Right cardiac atrium (tissue), 5 donors: ENCODE results near the gene SLC6A12. TPM values are rescaled to one million over a fixed set of nuclear protein-coding genes. Genes with fewer than 3 reads are reported as not detected.
"Not testable (repeated sequence)": the region's sequence is repeated elsewhere in the genome, so short reads cannot be mapped to it uniquely, and the experiment has no call there.

Experiments used
- ATAC-seq, 2 donors: fragments of 200-7000 bp; cut with Tn5 transposase; one replicate each; pipeline versions ENCODE4 v1.8.0 to v1.9.1; 2020; ENCODE audit warnings: moderate library complexity in 2 of 2, mild to moderate bottlenecking in 1 of 2
- DNase-seq, 3 donors: peaks; one replicate each; pipeline ENCODE4 v3.0.0-alpha.2; 2020
- H3K27ac ChIP-seq: one replicate; pipeline ENCODE4 v1.5.1; 2013; ENCODE audit warnings: mild to moderate bottlenecking, low read length, control low read depth, moderate library complexity
- H3K27me3 ChIP-seq: one replicate; pipeline ENCODE4 v1.6.1; 2013; ENCODE audit not compliant: control insufficient read depth, insufficient read depth
- H3K4me1 ChIP-seq: one replicate; pipeline ENCODE4 v1.6.1; 2013; ENCODE audit warnings: low read length; ENCODE audit not compliant: control insufficient read depth, insufficient read depth
- H3K4me3 ChIP-seq: one replicate; pipeline ENCODE4 v1.5.1; 2013; ENCODE audit warnings: low read length, control low read depth
- H3K9me3 ChIP-seq: one replicate; pipeline ENCODE4 v1.6.1; 2013; ENCODE audit warnings: low read length; ENCODE audit not compliant: control insufficient read depth
- WGBS: extraction: QIAGEN DNeasy Blood & Tissue Kit; methylation state at CpG from one replicate; pipeline ENCODE4 v1.1.7; 2013; 5-methylcytosine and 5-hydroxymethylcytosine counted together
- intact Hi-C, 4 donors: fragments of 100-400 bp; cut with DNase I; formaldehyde crosslinking; loops; one replicate each; pipeline versions ENCODE4 v1.11.0 to v1.14.0; 2022 to 2023
- polyA plus RNA-seq: library from polyadenylated mRNA; stranded (reverse); fragments of 200-250 nt; gene quantifications from one replicate; pipeline ENCODE4 v1.2.3, GENCODE V29; 2013
- total RNA-seq, 4 donors: library from RNA; stranded (reverse); fragmentation: NEBNext Ultra II Directional; extraction: Animal tissue kit (Norgen Biotek cat#: 25700); gene quantifications; one replicate each; pipeline ENCODE4 v1.2.1, GENCODE V29; 2021
- donor health status: healthy with polysubstance abuse.
- donor health status: DM: no; HTN: yes; CAD: no.
- donor health status: DM: no; HTN: no; CAD: no.
- donor health status: DM: no; HTN: yes; CAD: no; lungs with severe emphysema.
- donor health status: DM: yes; HTN: yes; CAD: no.

Gene SLC6A12
- total and polyA plus RNA-seq, 5 donors: 0.20 to 2.9 (median 1.1) TPM

GRCh38 chr12:224330-224729 lies 10.4 kb upstream of the SLC6A12 start:
- H3K27me3 ChIP-seq: no peaks in the 10 kb centered on the region
- no peaks in the 10 kb centered on the region for H3K9me3 ChIP-seq
- no peaks in the 10 kb centered on the region for H3K4me1 ChIP-seq
- intact Hi-C loops: no loop called here
- H3K27ac ChIP-seq: no peak overlapping the region
- no peak overlapping the region for H3K4me3 ChIP-seq
- DNase-seq: no peak
- no peak for ATAC-seq
- WGBS: 86% methylated on average over 9 of the region's 9 CpGs

DNA sequence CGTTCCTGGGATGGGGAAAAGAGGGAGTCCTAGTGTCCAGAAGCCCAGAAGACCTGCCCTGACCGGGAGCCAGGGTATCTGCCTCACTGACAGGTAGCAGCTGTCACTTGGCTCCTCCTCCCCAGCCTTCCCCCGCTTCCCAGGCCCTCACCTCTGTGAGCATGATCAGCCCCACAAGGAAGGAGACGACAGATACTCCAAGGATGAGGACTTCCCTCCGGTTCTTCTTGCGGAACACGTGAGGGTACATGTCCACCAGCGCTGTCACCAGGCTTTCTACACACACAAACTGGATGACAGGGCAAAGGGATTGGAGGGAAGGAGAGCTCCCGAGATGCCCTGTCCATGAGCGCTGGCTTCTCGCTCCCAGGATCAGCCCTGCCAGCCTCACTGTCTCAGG lies 9.9 kb upstream of the SLC6A12 start:
- no peaks in the 10 kb centered on the region for H3K9me3 ChIP-seq
- no peak overlapping the region for H3K4me3 ChIP-seq
- DNase-seq: no peak
- WGBS: 68% methylated on average over 11 of the region's 11 CpGs
- intact Hi-C loops: no loop called here
- H3K27me3 ChIP-seq: no peaks in the 10 kb centered on the region
- ATAC-seq: no peak
- no peaks in the 10 kb centered on the region for H3K4me1 ChIP-seq
- H3K27ac ChIP-seq: no peak overlapping the region

DNA sequence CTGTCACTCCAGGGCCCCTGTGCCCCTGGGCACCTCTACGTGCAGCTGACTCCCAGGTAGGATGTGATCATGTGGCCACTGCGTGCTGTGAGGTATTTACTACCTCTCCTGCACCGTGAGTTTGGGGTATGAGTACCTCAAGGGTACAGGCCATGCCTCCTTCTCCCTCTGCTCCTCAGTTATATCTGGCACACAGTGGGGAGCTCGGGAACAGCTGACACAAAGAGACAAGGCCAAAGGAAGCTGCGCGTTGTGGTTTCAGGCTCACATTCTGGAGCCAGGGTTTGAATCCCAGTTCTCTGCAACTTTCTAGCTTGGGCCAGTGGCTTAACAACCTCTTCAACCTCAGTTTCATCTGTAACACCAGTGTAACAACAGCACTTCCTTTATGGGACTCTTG lies 7.8 kb upstream of the SLC6A12 start:
- Histone ChIP-seq H3K27me3 (no peaks in the 10 kb centered on the region), H3K27ac (no peak overlapping the region), H3K4me1 (no peaks in the 10 kb centered on the region), H3K9me3 (no peaks in the 10 kb centered on the region), H3K4me3 (no peak overlapping the region)
- WGBS: 77% methylated on average over 6 of the region's 6 CpGs
- intact Hi-C loops: no loop called here
- no peak for DNase-seq
- ATAC-seq: no peak

DNA sequence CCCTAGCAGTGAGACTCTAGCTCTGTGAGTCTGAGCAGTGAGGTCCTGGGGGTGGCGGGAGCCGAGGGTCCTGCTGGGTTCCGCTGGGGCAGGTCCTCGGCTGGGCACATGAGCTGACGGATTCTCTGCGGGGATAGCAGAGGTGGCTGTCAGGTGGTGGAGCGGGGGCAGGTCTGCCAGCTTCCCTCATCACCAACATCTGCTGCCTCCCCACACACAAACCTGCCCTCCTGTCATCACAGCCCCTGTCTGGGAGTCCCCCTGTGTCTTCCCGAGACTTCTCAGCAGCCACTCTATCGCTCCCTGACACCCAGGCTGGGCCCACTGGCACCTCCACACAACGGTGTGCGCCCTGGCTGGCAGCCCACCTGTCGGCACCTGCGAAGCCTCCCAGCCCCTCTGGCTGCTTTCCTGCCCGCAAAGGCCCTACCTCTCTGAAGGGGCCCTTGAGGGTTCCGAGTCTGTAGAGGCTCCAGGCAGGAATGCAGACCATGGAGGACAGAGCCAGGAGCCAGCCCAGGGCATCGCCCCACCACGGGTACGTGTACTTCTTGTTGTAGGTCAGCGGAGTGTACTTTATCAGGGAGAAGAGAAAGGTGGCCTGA lies 7.1 kb upstream of the SLC6A12 start:
- no peak overlapping the region for H3K27ac ChIP-seq
- ATAC-seq (no peak), DNase-seq (no peak)
- no peak overlapping the region for H3K4me3 ChIP-seq
- WGBS: 80% methylated on average over 19 of the region's 19 CpGs
- no peaks in the 10 kb centered on the region for H3K9me3 ChIP-seq
- intact Hi-C loops: no loop called here
- no peaks in the 10 kb centered on the region for H3K27me3 ChIP-seq
- no peaks in the 10 kb centered on the region for H3K4me1 ChIP-seq

DNA sequence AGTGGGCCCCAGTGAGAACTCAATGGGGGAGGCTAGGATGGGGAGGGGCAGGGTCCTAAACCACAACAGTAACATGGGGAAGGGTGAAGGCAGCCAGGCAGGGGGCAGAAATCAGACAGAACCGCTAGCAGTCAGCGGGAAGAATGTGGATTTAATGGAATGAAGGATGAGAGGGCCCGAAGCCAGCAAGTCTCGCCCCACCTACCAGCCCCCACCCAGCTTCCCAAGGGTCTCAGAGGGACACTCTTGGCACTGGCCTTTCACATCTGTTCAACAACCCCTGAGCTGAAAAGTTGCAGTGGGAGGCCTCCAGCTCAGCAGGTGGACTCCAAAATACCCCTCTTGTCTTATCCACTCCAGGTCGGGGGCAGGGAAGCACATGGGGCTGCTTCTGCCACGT lies 6.5 kb upstream of the SLC6A12 start:
- Histone ChIP-seq H3K27me3 (no peaks in the 10 kb centered on the region), H3K9me3 (no peaks in the 10 kb centered on the region), H3K27ac (no peak overlapping the region), H3K4me1 (no peaks in the 10 kb centered on the region), H3K4me3 (no peak overlapping the region)
- 68% methylated on average over 6 of the region's 6 CpGs for WGBS
- intact Hi-C loops: no loop called here
- no peak for DNase-seq
- no peak for ATAC-seq

DNA sequence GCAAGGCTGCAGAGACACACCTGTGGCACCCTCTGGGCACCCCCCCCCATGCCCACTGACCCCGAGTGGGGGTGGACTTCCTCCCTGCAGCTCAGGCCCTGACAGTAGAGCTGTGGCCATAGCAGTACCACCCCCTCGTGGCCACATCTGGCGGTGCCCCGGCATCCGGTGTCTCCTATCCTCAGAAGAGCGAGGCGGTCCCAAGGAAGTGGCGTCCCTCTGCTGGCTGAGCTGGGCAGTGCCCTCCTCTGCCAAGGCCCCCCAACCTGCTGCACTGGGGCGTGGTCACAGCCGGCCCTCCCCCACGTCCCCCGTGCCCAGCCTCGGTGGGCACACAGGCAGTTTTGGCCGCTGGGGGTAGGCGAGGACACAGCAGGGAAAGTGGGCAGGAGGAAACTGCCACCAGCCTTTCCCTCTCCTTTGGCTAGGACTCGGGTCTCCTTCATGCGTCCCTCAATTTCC lies 6.0 kb upstream of the SLC6A12 start:
- Histone ChIP-seq H3K4me3 (no peak overlapping the region), H3K27me3 (no peaks in the 10 kb centered on the region), H3K4me1 (no peaks in the 10 kb centered on the region), H3K27ac (no peak overlapping the region), H3K9me3 (no peaks in the 10 kb centered on the region)
- DNase-seq: peak; percentile 52 to 89 (median 85)
- peak; percentile 56 to 67 for ATAC-seq
- 36% methylated on average over 17 of the region's 17 CpGs for WGBS
- intact Hi-C loops: no loop called here

DNA sequence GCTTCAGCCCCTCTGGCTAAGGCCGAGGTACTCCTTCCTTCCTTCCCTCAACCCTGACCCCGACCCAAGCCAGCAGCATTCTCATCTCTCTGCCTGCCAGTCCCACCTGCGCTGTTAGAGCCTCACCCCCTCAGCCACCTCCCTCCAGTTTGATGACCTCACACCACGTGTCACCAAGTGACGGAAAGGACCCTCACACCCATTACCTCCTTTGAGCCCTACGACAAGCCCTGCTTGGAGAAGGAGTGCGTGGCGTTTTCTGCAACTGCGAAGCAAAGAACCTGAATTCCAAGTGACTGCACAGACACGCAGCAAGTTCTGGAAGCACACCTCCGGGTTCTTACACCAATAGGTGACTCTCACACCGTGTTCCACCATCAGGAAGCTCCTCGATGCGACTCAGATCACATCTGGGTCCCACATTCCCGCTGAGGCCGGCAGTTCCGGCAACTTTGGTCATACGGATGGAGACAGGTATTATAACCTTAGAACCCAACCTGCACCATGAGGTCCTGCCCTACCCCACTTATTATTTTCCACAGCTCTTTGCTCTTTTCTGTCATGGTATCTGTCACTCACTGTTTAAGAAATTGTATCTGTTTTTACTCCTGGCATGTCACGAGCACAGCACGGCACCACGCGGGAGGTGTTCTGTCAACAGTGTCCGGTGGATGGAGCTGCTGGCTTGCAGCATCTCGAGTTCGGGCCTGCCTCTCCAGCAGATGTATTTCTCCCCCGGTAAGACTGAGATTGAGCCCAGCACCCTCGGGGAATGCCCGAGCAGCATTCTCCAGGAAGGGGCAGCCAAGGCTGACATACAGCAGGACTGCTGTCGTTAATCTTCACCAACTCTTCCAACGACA lies 5.0 kb upstream of the SLC6A12 start:
- intact Hi-C loops: no loop called here
- no peak for DNase-seq
- Histone ChIP-seq H3K9me3 (no peaks in the 10 kb centered on the region), H3K27ac (no peak overlapping the region), H3K4me3 (no peak overlapping the region), H3K4me1 (no peaks in the 10 kb centered on the region), H3K27me3 (no peaks in the 10 kb centered on the region)
- WGBS: 67% methylated on average over 30 of the region's 30 CpGs
- no peak for ATAC-seq

DNA sequence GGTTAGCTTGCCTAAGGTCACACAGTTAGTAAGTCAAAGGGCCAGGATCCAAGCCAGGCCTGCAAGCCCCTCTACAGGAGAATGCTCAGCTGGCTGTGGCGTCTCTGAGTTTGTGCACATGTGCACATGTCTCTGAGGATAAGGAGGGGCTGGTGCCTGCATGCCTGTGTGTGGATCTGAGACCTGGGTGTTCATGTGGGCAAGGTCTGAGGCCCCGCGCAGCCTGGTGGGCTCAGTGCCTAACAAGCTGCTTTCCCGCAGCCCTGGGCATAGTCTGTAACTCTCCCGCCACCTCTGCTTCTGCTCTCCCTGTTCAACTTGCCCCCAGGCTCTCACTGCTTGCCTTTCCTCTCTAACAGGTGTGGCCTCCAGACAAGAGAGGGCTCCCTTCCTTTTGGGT lies 4.3 kb upstream of the SLC6A12 start:
- Histone ChIP-seq H3K4me1 (no peaks in the 10 kb centered on the region), H3K4me3 (no peak overlapping the region), H3K9me3 (no peaks in the 10 kb centered on the region), H3K27me3 (no peaks in the 10 kb centered on the region), H3K27ac (no peak overlapping the region)
- ATAC-seq (no peak), DNase-seq (no peak)
- 83% methylated on average over 5 of the region's 5 CpGs for WGBS
- intact Hi-C loops: no loop called here

GRCh38 chr12:217029-217428 lies 3.1 kb upstream of the SLC6A12 start:
- H3K9me3 ChIP-seq, ATAC-seq, intact Hi-C loops, DNase-seq, H3K4me1 ChIP-seq, H3K4me3 ChIP-seq, H3K27ac ChIP-seq, H3K27me3 ChIP-seq: not testable (repeated sequence)
- 74% methylated on average over 6 of the region's 6 CpGs for WGBS

DNA sequence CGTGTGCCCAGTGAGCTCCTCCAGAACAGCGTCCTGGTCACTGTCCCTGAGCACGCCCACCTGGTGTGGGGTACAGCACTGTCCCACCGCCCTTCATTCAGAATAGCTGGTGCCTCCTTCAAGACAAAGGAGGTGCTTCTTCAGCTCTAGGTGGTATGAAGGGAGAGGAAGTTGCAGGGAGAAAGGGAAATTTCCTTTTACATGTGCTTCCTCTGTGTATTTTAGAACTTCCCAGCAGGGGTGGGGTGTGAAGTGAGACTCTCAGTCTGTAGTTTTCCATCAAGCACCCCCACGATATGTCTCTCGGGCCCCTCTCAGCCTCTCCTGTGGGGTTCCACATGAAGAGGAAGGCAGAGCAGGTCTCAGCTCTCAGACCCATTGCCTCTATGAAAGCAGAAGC lies 1.2 kb upstream of the SLC6A12 start:
- no peak overlapping the region for H3K4me3 ChIP-seq
- H3K9me3 ChIP-seq: no peaks in the 10 kb centered on the region
- 90% methylated on average over 6 of the region's 6 CpGs for WGBS
- ATAC-seq (no peak), DNase-seq (no peak)
- no peak overlapping the region for H3K27ac ChIP-seq
- no peaks in the 10 kb centered on the region for H3K4me1 ChIP-seq
- intact Hi-C loops: no loop called here
- H3K27me3 ChIP-seq: no peaks in the 10 kb centered on the region

GRCh38 chr12:213527-213932 lies 427 bp downstream of the SLC6A12 start:
- intact Hi-C loops: no loop called here
- Histone ChIP-seq H3K27me3 (no peaks in the 10 kb centered on the region), H3K4me3 (no peak overlapping the region), H3K4me1 (no peaks in the 10 kb centered on the region), H3K9me3 (no peaks in the 10 kb centered on the region), H3K27ac (no peak overlapping the region)
- no peak for DNase-seq
- ATAC-seq: no peak
- 49% methylated on average over 12 of the region's 12 CpGs for WGBS
